Stomach smooth muscle (tissue), 2 donors: ENCODE measurements around the gene ADGRD1.
"Not testable (repeated sequence)": the region's sequence is repeated elsewhere in the genome, so short reads cannot be mapped to it uniquely, and the experiment has no call there.

Experiments used
- H3K27ac ChIP-seq: one replicate; pipeline ENCODE4 v1.7.0; 2013; ENCODE audit warnings: mild to moderate bottlenecking, low read length, inconsistent platforms
- H3K27me3 ChIP-seq, 2 donors: one replicate each; pipeline ENCODE4 v1.7.0; 2013; ENCODE audit warnings: low read length in 2 of 2; ENCODE audit not compliant: insufficient read depth in 2 of 2, control insufficient read depth in 1 of 2
- H3K36me3 ChIP-seq, 2 donors: one replicate each; pipeline ENCODE4 v1.7.0; 2013; ENCODE audit warnings: low read length in 2 of 2; ENCODE audit not compliant: control insufficient read depth in 2 of 2, insufficient read depth in 2 of 2
- H3K4me1 ChIP-seq: one replicate; pipeline ENCODE4 v1.7.0; 2013; ENCODE audit warnings: low read length; ENCODE audit not compliant: control insufficient read depth, insufficient read depth
- H3K4me3 ChIP-seq, 2 donors: one replicate each; pipeline ENCODE4 v1.7.0; 2013; ENCODE audit warnings: low read length in 2 of 2
- H3K9ac ChIP-seq, 2 donors: one replicate each; pipeline ENCODE4 v1.7.0; 2013; ENCODE audit warnings: low read length in 2 of 2, mild to moderate bottlenecking in 1 of 2
- H3K9me3 ChIP-seq, 2 donors: one replicate each; pipeline ENCODE4 v1.7.0; 2013; ENCODE audit warnings: low read length in 2 of 2; ENCODE audit not compliant: control insufficient read depth in 2 of 2
- donor health status: healthy.
- donor health status: Pancreatic carcinoma.

The ADGRD1 gene

GRCh38 chr12:130953771-130954543 is at the start of gene ADGRD1:
TSS of gene ADGRD1 (plus strand) at chr12:130953907. CDS start at chr12:130954466, 559 bp downstream.
- Histone ChIP-seq H3K9me3 (no peaks in the 10 kb centered on the region), H3K4me3 (peak within 1 kb of the TSS; percentile 85 to 95), H3K36me3 (peaks cover 6 to 7% of the 10 kb centered on the region in 2 donors), H3K4me1 (peaks cover 34% of the 10 kb centered on the region), H3K27me3 (no peaks in the 10 kb centered on the region), H3K9ac (peak within 1 kb of the TSS; percentile 77 to 82), H3K27ac (peak within 1 kb of the TSS; percentile 58)

DNA sequence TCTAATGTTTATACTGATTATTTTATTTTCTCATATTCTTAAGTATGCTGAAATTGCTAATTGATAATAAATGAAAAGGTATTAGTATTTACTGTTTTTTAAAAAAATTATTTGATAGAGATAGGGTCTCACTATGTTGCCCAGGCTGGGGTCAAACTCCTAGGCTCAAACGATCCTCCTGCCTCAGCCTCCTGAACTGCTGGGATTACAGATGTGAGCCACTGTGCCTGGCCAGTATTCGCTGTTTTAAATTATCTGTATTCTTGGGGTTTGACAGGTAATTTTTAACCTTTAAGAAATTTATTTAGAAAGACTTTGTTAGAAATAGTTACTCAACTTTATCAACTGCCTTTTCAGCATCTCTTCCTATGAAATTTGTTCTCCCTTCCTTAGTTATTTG is 49.6 kb upstream of the ADGRD1 start:
- H3K4me1 ChIP-seq: no peaks in the 10 kb centered on the region
- H3K4me3 ChIP-seq: no peak overlapping the region
- no peak overlapping the region for H3K9ac ChIP-seq
- H3K36me3 ChIP-seq: no peaks in the 10 kb centered on the region
- no peaks in the 10 kb centered on the region for H3K9me3 ChIP-seq
- H3K27ac ChIP-seq: no peak overlapping the region
- H3K27me3 ChIP-seq: no peaks in the 10 kb centered on the region

DNA sequence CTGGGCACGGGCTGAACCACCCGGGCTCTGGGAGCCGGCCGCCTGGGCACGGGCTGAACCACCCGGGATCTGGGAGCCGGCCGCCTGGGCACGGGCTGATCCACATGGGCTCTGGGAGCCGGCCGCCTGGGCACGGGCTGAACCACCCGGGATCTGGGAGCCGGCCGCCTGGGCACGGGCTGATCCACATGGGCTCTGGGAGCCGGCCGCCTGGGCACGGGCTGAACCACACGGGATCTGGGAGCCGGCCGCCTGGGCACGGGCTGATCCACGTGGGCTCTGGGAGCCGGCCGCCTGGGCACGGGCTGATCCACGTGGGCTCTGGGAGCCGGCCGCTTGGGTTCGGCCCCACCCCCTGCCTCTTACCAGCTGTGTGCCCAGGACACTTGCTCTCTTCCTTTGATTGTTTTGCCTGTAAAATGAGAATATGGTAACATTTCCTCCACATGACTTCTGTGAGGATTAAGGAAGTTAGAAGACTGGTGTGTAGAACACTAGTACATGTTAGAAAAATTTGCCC is 48.7 kb upstream of the ADGRD1 start:
- H3K4me1 ChIP-seq, H3K27ac ChIP-seq, H3K36me3 ChIP-seq, H3K9me3 ChIP-seq, H3K4me3 ChIP-seq, H3K27me3 ChIP-seq, H3K9ac ChIP-seq: not testable (repeated sequence)

DNA sequence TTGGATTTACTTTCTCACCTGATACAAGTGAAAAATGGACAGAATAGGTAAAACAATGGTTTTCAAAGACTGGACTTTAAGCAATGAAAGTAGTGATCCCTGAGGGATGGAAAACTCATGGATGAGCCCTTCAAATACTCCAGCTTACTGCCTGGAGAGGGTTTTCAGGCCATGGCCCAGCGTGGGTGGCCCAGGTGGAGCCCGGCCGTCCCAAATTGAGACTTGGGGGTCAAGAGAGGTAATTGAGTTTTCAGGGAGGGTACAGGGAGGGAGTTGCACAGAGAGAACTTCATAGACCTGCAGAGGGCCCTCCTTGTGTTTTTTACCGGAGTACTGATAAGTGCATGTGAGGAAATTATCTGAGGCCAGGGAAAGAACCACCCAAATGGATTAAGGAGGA is 44.6 kb upstream of the ADGRD1 start:
- Histone ChIP-seq H3K4me1 (no peaks in the 10 kb centered on the region), H3K9ac (no peak overlapping the region), H3K36me3 (no peaks in the 10 kb centered on the region), H3K27ac (no peak overlapping the region), H3K9me3 (no peaks in the 10 kb centered on the region), H3K27me3 (no peaks in the 10 kb centered on the region), H3K4me3 (no peak overlapping the region)

GRCh38 chr12:130911193-130911592 is 42.5 kb upstream of the ADGRD1 start:
- H3K27ac ChIP-seq: no peak overlapping the region
- H3K9me3 ChIP-seq: no peaks in the 10 kb centered on the region

GRCh38 chr12:130911933-130912332 is 41.8 kb upstream of the ADGRD1 start:
- Histone ChIP-seq H3K27ac (no peak overlapping the region), H3K9ac (no peak overlapping the region), H3K9me3 (no peaks in the 10 kb centered on the region), H3K36me3 (no peaks in the 10 kb centered on the region), H3K4me3 (no peak overlapping the region), H3K4me1 (peaks cover 7% of the 10 kb centered on the region), H3K27me3 (peaks cover 0 to 3% of the 10 kb centered on the region in 2 donors)

More at GRCh38 chr12:130911193-130911592, 42.5 kb upstream of the ADGRD1 start:
- Histone ChIP-seq H3K36me3 (no peaks in the 10 kb centered on the region), H3K9ac (no peak overlapping the region), H3K27me3 (peaks cover 0 to 3% of the 10 kb centered on the region in 2 donors), H3K4me1 (peaks cover under 1% of the 10 kb centered on the region), H3K4me3 (no peak overlapping the region)

DNA sequence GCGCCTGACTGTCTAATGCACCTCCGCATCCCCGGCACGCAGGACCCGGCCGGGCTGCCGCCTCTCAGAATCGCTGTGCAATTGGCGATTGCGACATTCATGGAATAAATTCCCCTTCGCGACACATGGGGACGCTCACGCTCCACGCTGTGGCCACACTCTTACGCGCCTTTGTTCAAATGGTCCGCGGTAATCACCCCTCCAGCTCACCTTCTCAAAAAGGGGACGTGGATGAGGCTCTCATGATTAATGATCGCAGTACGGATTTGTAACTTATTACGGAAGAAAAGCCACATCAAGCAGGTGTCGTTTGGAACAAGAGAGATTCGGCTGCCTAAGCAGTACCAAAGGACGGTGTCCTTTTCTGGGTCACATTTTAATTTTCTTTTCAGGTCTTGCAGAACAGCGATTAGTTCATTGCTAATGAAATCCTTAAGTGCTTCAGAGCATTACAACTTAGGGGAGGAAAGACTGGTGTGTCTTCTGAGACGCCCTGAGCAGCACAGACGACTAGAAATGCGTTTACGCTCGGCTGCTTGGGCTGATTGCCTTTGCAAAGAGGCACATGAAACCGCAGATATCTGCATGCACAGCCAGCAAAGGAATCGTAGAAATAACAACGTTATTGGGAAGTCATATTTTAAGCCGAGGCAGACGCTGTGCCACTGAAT is 37.3 kb upstream of the ADGRD1 start:
- Histone ChIP-seq H3K4me1 (peaks cover 7% of the 10 kb centered on the region), H3K27me3 (peaks cover 0 to 3% of the 10 kb centered on the region in 2 donors), H3K9me3 (no peaks in the 10 kb centered on the region), H3K4me3 (peak overlapping the region; percentile 59 to 73), H3K27ac (no peak overlapping the region), H3K9ac (peak overlapping the region; percentile 14 to 29), H3K36me3 (no peaks in the 10 kb centered on the region)

DNA sequence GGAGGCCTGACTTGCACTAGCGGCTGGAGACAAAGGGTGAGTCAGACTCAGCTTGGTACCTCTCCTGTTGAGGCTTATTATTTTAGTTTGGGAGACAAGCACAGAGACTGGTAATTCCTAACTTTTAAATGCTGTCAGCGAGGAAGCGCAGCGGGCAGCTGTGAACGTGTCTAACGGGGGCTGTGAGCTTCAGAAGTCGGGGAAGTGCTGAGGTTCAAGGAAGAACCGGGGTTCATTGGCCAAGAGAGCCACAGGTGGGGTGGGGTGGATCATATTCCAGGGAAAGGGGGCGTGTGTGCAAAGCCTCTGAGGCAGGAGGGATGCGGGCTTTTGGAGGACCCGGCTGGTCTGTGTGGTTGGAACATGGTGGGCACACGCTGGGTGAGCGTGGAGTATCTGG is 36.1 kb upstream of the ADGRD1 start:
- Histone ChIP-seq H3K9me3 (peaks cover 3 to 4% of the 10 kb centered on the region in 2 donors), H3K27ac (no peak overlapping the region), H3K36me3 (no peaks in the 10 kb centered on the region), H3K9ac (no peak overlapping the region), H3K4me1 (peaks cover 7% of the 10 kb centered on the region), H3K4me3 (no peak overlapping the region), H3K27me3 (peaks cover 0 to 3% of the 10 kb centered on the region in 2 donors)

DNA sequence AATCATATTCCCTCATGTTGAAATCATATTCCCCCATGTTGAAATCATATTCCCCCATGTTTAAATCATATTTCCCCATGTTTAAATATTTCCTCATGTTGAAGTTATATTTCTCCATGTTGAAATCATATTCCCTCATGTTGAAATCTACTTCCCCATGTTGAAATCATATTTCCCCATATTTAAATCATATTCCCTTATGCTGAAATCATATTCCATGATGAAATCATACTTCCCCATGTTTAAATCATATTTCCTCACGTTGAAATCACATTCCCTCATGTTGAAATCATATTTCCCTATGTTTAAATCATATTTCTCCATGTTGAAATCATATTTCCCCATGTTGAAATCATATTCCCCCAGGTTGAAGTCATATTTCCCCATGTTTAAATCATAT is 34.6 kb upstream of the ADGRD1 start:
- H3K27ac ChIP-seq: no peak overlapping the region
- H3K36me3 ChIP-seq: no peaks in the 10 kb centered on the region
- H3K27me3 ChIP-seq: peaks cover 0 to 3% of the 10 kb centered on the region in 2 donors
- H3K4me3 ChIP-seq: no peak overlapping the region
- peaks cover 7% of the 10 kb centered on the region for H3K4me1 ChIP-seq
- H3K9ac ChIP-seq: no peak overlapping the region
- H3K9me3 ChIP-seq: peaks cover 3 to 4% of the 10 kb centered on the region in 2 donors

- no peak overlapping the region for H3K27ac ChIP-seq
These were observed 33.5 kb upstream of the ADGRD1 start for GRCh38 chr12:130920119-130920703.

More at GRCh38 chr12:130920119-130920703, 33.5 kb upstream of the ADGRD1 start:
- Histone ChIP-seq H3K9ac (no peak overlapping the region), H3K4me3 (no peak overlapping the region), H3K4me1 (peaks cover 7% of the 10 kb centered on the region), H3K9me3 (peaks cover 3 to 4% of the 10 kb centered on the region in 2 donors), H3K36me3 (no peaks in the 10 kb centered on the region), H3K27me3 (peaks cover 0 to 3% of the 10 kb centered on the region in 2 donors)
